GM18511 (cell line): Measurements from ENCODE around the gene MATK.
"Not testable (repeated sequence)": the region's sequence is repeated elsewhere in the genome, so short reads cannot be mapped to it uniquely, and the experiment has no call there.

Experiments
- ATAC-seq: cut with Tn5 transposase; IDR thresholded peaks from one replicate; pipeline ENCODE4 v1.9.1; 2021; ENCODE audit warnings: mild to moderate bottlenecking, moderate library complexity; ENCODE audit not compliant: unreplicated experiment

MATK gene

DNA sequence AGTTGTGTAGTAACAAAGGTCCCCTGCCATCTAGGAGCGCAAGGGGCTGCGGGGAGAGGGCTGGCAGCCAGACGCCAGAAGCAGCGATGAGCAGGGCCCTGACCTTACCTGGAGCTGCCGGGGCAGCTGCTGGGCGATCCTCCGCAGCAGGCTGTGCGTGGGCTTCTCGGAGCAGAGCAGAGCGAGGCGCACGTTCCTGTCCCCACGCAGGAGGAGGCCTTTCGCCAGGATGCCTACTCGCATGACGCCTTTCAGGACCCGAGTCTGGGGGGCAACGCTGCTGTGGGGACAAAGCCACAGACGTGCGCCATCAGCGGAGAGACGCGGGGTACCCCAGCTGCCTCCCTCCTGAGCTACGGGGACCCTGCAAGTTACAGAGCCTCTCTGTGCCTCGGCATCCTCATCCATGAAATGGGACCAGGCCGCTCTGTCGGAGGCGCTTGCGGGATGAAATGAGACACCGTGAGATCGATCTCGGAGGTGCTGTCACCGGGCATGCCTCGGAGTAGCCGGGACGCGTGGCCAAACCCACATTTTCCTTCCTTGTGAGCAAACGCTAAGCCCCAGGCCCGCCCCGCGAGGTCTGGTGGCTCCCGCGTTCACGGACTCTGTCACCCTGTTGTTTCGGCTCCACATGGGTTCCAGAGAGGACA lies 30.5 kb upstream of the MATK start:
- no peak for ATAC-seq

DNA sequence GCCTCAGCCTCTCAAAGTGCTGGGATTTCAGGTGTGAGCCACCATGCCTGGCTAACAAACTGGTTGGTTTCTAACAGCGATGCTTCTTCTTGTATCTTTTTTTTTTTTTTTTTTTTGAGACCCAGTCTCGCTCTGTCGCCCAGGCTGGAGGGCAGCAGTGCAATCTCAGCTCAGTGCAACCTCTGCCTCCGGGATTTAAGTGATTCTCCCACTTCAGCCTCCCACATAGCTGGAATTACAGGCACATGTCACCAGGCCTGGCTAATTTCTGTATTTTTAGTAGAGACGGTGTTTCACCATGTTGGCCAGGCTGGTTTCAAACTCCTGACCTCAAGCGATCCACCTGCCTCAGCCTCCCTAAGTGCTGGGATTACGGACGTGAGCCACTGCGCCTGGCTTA lies 30.0 kb upstream of the MATK start:
- not testable (repeated sequence) for ATAC-seq

DNA sequence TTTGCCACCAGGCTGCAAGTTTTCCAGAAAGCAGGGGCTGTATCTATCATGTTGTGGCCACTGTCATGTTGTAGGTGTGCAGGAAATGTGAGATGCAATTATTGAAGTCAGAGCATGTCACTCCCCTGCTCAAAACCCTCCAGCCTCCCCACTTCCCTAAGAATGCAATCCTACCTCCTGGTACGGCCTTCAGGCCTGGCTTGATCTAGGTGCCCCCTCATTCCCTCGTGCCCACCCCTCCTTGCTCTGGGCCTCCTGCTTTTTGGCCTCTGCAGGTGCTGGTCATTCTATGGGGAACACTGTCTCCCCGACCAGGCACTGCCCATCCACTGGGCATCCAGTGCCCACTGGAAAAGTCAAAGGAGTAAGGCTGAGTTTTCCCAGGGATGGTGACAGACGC lies 28.5 kb upstream of the MATK start:
- no peak for ATAC-seq

DNA sequence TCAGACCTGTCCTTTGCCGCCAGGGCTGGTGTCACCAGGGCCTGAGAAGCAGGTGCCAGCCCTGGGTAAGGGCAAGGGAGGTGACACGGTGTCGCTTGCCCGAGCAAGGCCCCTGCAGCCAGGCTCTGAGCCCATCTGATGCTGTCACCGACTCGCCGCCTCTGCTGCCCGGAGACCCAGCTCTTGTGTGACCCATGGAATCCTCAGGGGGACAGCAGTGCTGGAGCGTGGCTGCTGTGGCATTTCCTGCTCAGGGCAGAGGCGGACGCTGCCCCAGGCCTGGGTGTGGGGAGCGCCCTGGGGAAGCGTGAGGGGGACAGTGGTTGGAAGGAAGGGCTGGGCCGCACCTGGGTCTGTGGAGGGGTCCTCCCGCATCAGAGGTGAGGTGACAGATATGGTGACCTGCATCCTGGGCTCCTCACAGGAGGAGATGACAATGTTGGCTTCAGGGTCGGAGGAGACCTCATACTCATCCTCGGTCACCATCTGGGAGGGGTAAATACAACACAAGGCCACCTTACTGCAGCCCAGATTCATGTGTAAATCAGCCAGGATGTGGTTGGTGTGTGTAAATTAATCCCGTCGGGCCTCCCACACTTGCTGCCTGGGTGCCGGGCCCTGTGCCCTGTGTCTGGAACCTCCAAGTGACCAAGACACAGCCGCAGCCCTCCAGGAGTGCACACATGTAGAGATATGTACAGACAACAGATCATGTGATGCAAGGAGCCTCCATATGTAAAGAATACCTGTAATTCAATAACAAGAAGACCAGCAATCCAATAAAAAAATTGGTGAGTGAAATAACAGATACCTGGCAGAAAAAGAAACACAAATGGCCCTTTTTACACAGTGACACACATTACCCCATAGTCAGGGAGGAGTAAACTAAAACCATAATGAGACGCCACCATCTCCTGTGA lies 27.6 kb upstream of the MATK start:
- ATAC-seq = no peak

DNA sequence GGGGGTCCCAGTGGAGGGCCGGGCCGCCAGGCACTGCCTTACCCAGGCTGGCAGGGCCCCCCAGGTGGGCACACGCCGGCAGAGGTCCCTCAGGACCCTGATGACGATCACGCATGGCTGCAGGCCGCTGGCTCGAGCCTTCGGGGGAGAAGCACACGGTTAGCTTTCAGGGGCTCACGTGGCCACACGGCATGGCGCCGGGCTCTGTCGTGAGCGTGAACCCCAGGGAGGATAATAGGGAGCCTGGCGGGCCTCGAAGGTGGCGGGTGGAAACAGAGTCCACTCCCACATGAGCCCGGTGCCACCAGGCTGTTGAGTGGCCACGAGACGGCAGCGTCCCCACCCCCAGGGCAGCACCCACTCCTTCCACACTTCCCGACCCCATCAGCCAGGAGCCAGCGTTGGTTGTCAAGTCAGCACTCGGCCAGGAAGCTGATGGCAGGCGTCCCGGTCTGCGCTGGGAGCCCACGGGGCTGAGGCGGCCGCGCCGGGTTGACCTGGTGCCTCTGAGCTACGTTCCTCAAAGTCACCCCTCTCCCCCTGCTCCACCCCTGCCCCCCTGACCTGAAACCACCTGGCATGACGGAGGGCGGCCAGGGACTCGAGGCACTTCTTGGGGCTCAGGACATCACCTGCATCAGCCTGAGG lies 24.7 kb upstream of the MATK start:
- no peak for ATAC-seq

DNA sequence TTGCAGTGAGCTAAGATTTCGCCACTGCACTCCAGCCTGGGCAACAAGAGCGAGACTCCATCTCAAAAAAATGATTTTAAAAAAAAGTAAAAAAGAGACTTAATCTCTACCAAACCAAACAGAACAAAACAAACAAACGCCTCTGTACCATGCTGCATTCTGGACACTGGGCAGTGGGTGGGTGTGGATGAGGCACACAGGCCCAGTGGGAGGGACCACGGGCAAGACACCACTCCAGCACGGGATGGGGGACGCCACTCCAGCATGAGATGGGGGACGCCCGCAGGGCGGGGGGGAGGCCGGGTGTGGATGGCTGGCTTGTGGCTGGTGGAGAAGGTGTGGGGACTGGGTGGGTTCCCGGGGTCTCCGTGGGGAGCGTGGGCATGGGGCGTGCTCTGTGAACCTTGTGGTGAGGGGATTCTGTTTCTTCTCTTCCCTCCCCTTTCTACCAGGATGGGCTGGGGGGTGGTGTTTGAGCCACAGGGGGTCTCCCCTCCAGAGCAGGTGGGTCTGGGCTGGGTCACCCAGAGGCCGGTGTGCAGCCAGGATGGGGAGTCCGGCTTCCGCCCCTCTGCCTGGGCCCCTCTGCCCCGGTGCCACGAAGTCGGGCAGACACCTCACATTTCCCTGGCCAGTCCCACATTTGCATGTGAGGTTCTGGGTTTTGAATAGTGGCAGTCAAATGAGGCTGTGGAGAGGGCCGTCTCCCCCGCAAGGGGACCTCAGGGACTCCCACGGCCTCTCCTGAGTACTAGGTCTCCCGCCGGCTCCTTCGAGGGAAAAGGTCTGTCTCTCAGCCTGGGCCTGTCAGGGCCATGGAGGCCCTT lies 23.9 kb upstream of the MATK start:
- no peak for ATAC-seq

DNA sequence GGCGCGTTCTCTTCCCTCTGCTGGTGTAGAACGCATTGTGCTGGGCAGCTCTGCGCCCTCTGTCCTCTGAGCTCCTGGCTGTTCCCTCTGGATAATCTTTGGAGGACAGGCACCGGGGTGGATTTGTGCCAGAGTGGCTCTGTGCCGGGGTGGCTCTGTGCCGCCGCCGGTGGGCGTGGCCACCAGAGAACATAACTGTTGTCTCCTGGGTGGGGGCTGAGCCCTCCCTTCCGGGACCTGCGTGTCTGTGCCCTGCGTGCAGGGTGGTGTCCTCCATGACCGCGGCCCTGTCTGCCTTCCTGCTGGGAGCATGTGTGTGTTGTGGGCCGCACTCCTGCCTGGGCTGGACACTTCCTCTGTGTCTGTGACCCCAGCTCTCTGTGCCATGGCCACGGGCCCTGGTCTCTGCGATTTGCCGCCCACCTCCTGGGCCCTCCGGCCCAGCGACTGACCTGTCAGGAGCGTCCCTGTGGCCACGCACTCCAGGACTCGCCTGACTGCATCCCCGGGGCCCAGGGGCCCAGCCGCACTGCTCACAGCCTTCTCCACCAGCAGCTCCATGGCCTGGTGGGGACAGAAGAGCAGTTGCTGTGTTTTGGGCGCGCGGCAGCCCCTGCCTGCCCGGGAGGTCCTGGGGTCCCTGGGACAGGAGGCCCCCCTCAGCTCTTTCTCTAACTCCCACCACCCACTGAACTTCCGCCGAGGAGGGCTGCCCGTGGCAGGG lies 22.4 kb upstream of the MATK start:
- ATAC-seq = no peak

DNA sequence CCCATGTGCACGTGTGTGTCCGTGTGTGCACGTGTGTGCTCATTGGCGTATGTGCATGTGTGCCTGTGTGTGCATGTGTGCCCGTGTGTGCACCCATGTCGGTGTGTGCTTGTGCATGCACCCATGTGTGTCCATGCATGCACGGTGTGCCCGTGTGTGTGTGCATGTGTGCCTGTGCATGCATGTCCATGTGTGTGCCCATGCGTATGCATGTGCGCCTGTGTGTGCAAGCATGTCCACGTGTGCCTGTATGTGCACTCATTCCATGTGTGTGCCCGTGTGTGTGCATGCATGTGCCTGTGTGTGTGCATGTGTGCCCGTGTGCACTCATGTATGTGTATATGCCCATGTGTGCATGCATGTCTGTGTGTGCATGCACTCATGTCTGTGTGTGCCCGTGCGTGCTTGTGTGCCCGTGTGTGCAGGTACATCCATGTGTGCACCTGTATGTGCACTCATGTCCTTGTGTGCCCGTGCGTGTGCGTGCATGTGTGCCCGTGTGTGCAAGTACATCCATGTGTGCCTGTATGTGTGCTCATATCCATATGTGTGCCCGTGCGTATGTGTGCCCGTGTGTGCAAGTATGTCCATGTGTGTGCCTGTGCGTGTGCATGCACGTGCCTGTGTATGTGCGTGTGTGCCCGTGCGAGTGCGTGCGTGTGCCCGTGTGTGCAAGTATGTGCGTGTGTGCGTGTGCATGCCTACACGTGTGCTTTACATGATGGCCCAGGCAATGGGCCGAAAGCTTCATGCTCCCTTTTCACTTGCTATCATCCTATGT lies 21.6 kb upstream of the MATK start:
- ATAC-seq = no peak

DNA sequence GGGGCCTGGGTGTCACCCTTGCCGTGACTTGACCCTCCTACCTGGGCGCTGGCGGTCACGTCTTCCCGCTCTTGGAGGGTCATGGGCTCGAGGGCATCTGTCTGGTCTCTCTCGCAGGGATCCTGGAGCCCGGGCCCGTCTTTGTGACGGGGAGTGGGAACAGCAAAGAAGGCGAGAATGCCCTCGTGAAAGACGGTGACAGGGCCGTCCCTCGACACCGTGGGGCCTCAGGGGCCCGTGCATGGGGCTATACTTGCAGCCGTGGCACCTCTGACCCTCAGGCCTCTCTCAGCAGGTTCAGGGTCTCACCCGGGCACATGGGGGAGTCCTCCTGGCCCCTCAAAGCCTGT lies 20.9 kb upstream of the MATK start:
- ATAC-seq = no peak

DNA sequence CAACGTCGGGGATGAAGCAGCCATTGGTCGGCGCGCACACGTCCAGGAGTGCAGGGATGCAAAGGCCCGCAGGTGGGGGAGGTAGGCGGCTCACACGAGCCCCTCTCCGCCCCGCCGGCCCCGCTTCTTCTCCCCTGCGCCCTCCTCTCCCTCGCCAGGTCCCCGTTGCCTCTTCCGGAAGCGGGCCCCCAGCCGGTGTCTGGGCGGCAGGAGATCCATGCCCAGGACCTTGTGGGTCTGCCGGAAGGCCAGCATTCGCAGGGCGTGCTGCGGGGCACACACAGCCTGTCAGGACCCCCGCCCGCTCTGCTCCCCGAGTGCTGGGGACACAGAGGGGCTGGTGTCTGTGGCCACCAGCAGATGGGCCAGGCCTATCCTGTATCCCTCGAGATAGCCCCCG lies 19.7 kb upstream of the MATK start:
- no peak for ATAC-seq

DNA sequence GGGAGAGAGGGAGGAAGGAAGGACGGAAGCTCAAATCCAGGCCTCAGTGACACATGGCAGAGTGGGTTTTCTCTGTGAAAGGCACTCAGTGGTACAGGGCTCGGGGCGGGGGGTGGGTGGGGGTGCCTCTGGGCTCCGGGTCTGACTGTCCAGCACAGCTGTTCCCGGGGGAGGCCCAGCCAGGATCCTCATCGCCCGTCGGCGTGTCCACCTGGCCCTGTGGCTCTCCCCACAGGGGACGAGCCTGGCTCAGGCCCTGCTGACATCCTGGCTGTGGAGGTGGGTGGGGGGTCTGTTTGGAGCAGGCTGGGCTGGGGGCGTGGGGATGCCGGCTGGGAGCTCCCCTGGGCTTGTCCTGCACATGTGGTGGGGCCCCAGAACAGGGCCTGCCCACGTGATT lies 18.2 kb upstream of the MATK start:
- ATAC-seq = no peak

DNA sequence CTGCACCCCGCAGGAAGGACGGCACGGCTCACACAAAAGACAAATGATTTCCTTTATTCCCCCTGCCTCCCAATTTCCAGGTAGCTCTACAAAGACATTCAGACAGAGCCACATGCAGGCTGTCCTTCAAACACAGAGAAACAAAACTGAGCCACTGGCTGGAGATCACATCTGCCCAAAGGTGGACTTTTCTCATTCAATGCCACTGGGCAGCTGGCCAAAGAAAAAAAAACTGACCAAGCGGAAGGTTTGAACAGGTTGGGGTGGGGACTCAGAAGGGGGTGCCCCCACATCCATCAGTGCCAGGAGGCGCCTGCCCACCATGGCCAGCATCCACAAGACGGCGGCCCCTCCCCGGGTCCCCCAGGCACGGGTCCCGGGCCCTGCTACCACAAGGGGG lies 17.8 kb upstream of the MATK start:
- ATAC-seq = no peak

DNA sequence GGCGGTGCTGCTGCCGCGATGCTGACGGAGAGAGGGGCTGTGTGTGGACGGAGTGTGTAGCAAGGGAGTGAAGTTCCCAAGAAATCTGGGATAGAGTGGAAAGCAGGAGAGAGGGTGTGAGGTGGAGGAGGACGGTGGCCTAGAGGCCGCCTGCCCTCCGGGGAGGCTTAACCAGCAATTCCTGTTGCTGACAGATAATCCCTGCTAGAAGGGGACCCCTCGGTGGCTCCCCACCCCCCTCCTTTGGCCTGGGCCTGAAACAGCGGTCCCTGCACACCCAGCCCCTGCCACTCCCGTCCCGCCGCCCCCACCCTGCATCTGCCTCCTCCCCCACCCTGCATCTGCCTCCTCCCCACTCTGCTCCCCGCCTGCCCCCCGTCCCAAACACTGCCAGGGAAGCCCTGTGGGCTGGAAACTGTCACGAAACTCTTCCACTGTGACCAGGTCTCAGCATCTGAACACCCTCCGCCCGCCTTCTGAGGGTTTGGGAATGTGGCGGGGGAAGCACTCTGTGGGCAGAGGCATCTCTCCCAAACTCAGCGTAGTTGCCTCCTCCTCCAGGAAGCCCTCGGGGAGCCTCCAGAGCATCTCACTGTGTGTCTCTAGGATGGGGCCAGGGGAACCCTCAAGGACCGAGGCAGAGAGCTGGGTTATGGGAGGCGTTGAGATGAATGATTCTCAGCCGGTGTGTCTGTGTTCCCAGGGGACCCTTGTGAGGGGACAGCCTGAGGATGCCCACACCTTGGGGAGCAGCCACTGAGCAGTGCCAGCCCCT lies 17.1 kb upstream of the MATK start:
- ATAC-seq = no peak

DNA sequence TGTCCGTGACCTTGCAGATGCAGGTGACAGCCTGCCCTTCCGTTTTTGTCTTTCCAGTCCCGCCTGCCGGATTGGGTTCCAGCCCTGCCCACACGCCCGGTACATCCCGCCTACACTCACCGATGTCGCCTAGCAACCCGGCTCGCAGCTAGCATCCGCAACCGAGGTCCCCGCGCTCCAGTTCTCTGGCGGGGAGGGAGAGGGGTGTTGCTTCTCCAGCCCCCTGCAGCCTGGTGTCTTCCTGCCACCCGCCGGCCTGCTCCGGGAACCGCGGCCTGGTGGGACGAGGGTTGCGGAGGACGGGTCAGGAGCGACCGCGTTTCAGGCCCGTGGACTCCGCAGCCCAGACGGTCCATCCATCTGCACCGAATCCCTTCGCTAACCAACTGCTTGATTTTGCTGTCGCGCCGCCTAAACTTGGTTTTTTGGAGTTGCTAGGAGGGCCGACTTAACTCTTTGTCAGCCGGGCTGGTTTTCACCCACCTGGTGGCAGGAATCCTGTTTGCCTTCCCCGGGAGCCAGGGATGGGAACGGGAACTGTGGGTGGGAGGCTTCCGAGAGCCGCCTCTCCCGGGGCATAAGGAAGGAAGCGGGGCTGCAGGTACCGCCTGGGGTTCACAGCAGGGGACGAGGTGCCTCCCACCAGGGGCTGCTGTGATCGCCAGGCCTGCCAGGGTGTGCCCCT lies 15.4 kb upstream of the MATK start:
- ATAC-seq = no peak

DNA sequence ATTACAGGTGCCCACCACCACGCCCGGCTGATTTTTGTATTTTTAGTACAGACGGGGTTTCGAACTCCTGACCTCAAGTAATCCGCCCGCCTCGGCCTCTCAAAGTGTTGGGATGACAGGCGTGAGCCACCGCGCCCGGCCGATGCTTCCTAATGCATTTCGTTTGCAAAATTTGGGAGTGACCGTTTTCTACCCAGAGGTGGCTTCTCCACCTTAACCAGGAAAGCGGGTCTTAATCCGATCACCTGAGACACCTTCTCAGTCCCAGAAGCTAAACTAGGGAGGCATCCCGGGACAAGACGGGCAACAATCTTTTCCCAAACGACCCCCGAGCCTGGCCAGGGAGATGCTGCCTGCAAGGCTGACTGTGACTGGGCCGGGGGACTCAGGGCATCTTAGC lies 14.8 kb upstream of the MATK start:
- ATAC-seq = no peak

DNA sequence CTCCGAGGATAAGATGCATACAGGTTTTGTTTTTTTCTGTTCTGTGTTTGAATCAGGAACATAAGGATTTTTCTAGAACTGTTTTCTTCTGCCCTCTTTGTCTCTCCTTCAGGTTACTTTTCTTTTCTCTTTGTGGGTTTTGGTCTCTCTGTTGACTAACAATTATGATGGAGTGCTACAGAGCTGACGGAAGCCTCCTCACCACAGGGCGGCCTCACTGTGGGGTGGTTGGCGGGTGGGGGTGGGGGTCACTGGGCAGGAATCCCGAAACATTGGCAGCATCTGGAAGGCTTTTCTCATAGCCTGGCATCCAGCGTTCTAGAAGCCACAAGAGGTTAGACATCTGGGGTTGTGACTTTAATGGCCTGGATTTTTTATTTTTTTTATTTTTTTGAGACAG lies 12.0 kb upstream of the MATK start:
- ATAC-seq = no peak

DNA sequence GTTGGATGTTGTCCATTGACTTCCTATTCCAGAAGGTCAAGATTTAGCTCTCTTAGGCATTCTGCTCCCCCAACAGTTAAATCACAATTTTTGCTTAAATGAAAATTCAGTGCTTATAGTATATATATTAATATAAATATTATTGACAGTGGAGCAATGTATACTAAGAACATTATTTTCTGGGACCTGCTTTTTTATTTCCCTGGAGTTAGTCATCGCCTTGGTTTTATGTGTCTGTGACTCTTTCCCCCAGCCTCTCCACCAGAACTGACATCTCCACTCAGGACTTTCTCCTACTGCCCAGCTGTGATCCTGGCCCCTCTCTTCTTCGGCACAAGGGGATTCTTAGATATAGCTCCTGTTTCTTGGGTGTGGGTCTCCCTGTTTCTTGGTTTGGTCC lies 10.2 kb upstream of the MATK start:
- ATAC-seq = no peak

DNA sequence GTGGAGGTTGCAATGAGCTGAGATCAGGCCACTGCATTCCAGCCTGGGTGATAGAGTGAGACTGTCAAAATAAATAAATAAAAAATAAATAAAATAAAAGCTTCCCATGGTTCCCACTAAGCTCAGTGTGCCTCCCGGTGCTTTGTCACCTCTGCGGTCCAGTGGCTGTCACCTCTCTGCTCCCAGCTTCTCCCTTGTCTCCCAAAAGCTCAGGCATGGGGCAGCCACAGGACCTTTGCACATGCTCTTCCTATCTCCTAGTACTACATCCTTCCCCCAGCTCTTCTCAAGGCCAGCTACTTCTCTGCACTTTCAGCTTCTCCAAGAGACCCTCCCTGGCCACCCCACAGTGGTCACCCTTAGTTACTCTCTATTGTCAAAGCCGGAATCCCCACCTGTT lies 7.6 kb upstream of the MATK start:
- ATAC-seq = no peak

DNA sequence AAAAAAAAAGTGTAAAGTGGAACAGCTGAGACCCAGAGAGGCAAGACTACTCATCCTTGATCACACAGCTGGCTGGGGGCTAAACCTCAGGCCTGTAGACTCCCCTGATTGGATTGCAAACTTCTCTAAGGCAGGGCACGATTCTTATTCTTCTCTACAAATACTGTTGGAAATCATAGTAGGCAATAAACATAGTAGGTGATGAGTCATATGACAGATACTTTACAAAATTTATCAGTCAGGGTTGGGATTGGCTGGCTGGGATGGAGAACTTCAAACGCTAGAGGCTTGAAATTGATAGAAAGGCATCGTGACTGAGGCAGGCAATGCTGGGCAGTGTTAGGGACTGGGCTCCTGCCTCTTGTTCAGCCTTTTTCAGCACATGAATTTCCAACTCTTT lies 5.9 kb upstream of the MATK start:
- ATAC-seq = no peak
